GM23338 (cell line): ENCODE data around the gene CELA2B. TPM values are rescaled to one million over a fixed set of nuclear protein-coding genes. Genes with fewer than 3 reads are reported as not detected.
"Not testable (repeated sequence)": the region's sequence is repeated elsewhere in the genome, so short reads cannot be mapped to it uniquely, and the experiment has no call there.

Experiments used
- ATAC-seq: fragments of 200-7000 bp; cut with Tn5 transposase; 3 replicates; pipeline ENCODE4 v1.9.1; 2020
- DNase-seq: peaks from one replicate; pipeline ENCODE4 v3.0.0-alpha.2; 2015; ENCODE audit warnings: low spot score
- H2AFZ ChIP-seq: fragments of 200-600 bp; sonication (generic); 2 replicates; pipeline ENCODE4 v1.8.0; 2016; ENCODE audit warnings: antibody characterized with exemption, mild to moderate bottlenecking, moderate library complexity
- H3F3A ChIP-seq: fragments of 200-600 bp; sonication (generic); replicated peaks from 2 replicates; pipeline ENCODE4 v1.8.0; 2017; ENCODE audit warnings: antibody characterized with exemption, mixed run types, low read depth
- H3K27ac ChIP-seq: fragments of 200-600 bp; sonication (generic); 2 replicates; pipeline ENCODE4 v1.6.1; 2016; ENCODE audit warnings: low read depth
- H3K27me3 ChIP-seq: fragments of 200-600 bp; sonication (generic); 2 replicates; pipeline ENCODE4 v1.8.0; 2016; ENCODE audit warnings: mild to moderate bottlenecking, mixed run types, moderate library complexity; ENCODE audit not compliant: insufficient read depth
- H3K36me3 ChIP-seq: fragments of 200-600 bp; sonication (generic); 2 replicates; pipeline ENCODE4 v1.8.0; 2016; ENCODE audit warnings: mild to moderate bottlenecking; ENCODE audit not compliant: insufficient read depth
- H3K4me1 ChIP-seq: fragments of 200-600 bp; sonication (generic); 2 replicates; pipeline ENCODE4 v1.8.0; 2016; ENCODE audit warnings: mild to moderate bottlenecking, moderate library complexity; ENCODE audit not compliant: insufficient read depth
- H3K4me2 ChIP-seq: fragments of 200-600 bp; sonication (generic); 2 replicates; pipeline ENCODE4 v1.7.1; 2017; ENCODE audit warnings: mixed run types
- H3K4me3 ChIP-seq: fragments of 200-600 bp; sonication (generic); 2 replicates; pipeline ENCODE4 v1.6.1; 2016; ENCODE audit warnings: mixed run types
- H3K79me2 ChIP-seq: fragments of 200-600 bp; sonication (generic); replicated peaks from 2 replicates; pipeline ENCODE4 v1.8.0; 2017; ENCODE audit warnings: mild to moderate bottlenecking; ENCODE audit not compliant: insufficient read depth
- H3K9me2 ChIP-seq: fragments of 200-600 bp; sonication (generic); 2 replicates; pipeline ENCODE4 v1.8.0; 2017; ENCODE audit not compliant: insufficient read depth
- H4K20me1 ChIP-seq: fragments of 200-600 bp; sonication (generic); replicated peaks from 2 replicates; pipeline ENCODE4 v1.8.0; 2017; ENCODE audit warnings: mild to moderate bottlenecking; ENCODE audit not compliant: insufficient read depth
- H3K27ac Mint-ChIP-seq: 2 replicates; pipeline ENCODE4 v1.8.0; 2020; ENCODE audit warnings: inconsistent platforms, mild to moderate bottlenecking, moderate library complexity, mixed read lengths
- H3K27me3 Mint-ChIP-seq: 3 replicates; pipeline ENCODE4 v1.8.0; 2022; ENCODE audit warnings: low read depth, mild to moderate bottlenecking, moderate library complexity, mixed read lengths, inconsistent platforms; ENCODE audit not compliant: insufficient read depth, poor library complexity
- H3K36me3 Mint-ChIP-seq: 3 replicates; pipeline ENCODE4 v1.8.0; 2021; ENCODE audit warnings: low read depth, mild to moderate bottlenecking, inconsistent platforms, moderate library complexity, mixed read lengths
- H3K4me1 Mint-ChIP-seq: 3 replicates; pipeline ENCODE4 v1.8.0; 2020; ENCODE audit warnings: mild to moderate bottlenecking, inconsistent platforms, mixed read lengths
- H3K4me3 Mint-ChIP-seq: 3 replicates; pipeline ENCODE4 v1.8.0; 2021; ENCODE audit warnings: moderate library complexity, mild to moderate bottlenecking, inconsistent platforms, mixed read lengths
- H3K9me3 Mint-ChIP-seq: 3 replicates; pipeline ENCODE4 v1.8.0; 2020; ENCODE audit warnings: moderate library complexity, mild to moderate bottlenecking, inconsistent platforms, mixed read lengths
- polyA plus RNA-seq: library from polyadenylated mRNA; unstranded; fragments of >200 nt; fragmentation: Nextera tagmentation; extraction: Ambion mirVana; gene quantifications from 2 replicates; pipeline ENCODE4 v1.2.1, GENCODE V29; 2016
- total RNA-seq: library from RNA; depleted of rRNA; stranded (reverse); fragments of >200 nt; shearing (Covaris generic); gene quantifications from 2 replicates; pipeline ENCODE4 v1.2.3, GENCODE V29; 2014
- TF ChIP-seq, protein P1 (sequence below): fragments of 250-450 bp; sonication (Bioruptor Pico); IDR thresholded peaks from 2 replicates; pipeline ENCODE4 v1.5.0; 2020; ENCODE audit warnings: mild to moderate bottlenecking, moderate library complexity
- TF ChIP-seq, protein P2 (sequence below): IDR thresholded peaks from one replicate; pipeline ENCODE4 v1.6.1; 2018; ENCODE audit warnings: antibody characterized with exemption; ENCODE audit not compliant: unreplicated experiment

CELA2B gene
- total and polyA plus RNA-seq, 2 experiments from 2014 or later, result not detected

DNA sequence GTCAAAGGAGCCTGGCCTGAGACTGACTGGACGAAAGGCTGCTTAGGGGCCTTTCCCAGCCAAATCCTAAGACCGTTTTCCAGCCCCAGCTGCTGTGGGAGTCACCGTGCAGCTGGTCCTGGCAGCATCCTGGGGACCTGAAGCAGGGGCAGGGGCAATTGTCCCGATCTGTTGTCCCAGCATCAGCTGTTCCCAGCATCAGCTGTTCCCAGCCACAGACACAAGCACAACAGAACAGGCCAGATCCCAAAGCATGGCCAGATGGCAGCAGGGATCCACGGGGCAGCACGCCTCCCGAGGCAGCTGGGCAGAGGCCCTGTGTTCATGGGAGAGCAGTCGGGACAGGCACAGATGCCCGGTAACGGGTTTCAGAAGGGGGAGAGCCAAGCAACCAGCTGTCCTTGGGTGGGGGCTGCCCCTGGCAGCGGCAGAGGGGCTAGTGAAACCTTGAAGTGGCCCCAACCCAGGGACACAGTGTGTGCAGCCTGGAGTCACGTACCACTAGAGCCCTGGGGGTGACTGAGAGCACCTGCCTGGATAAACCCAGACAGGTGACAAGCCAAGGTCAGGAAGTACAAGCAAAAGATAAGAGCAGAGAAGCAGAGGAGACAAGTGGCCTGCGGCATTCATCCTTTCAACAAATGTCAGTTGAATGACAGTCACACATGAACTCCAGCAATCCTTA is 13.3 kb downstream of the CELA2B start (continued):
- TF ChIP-seq, protein P1, sequence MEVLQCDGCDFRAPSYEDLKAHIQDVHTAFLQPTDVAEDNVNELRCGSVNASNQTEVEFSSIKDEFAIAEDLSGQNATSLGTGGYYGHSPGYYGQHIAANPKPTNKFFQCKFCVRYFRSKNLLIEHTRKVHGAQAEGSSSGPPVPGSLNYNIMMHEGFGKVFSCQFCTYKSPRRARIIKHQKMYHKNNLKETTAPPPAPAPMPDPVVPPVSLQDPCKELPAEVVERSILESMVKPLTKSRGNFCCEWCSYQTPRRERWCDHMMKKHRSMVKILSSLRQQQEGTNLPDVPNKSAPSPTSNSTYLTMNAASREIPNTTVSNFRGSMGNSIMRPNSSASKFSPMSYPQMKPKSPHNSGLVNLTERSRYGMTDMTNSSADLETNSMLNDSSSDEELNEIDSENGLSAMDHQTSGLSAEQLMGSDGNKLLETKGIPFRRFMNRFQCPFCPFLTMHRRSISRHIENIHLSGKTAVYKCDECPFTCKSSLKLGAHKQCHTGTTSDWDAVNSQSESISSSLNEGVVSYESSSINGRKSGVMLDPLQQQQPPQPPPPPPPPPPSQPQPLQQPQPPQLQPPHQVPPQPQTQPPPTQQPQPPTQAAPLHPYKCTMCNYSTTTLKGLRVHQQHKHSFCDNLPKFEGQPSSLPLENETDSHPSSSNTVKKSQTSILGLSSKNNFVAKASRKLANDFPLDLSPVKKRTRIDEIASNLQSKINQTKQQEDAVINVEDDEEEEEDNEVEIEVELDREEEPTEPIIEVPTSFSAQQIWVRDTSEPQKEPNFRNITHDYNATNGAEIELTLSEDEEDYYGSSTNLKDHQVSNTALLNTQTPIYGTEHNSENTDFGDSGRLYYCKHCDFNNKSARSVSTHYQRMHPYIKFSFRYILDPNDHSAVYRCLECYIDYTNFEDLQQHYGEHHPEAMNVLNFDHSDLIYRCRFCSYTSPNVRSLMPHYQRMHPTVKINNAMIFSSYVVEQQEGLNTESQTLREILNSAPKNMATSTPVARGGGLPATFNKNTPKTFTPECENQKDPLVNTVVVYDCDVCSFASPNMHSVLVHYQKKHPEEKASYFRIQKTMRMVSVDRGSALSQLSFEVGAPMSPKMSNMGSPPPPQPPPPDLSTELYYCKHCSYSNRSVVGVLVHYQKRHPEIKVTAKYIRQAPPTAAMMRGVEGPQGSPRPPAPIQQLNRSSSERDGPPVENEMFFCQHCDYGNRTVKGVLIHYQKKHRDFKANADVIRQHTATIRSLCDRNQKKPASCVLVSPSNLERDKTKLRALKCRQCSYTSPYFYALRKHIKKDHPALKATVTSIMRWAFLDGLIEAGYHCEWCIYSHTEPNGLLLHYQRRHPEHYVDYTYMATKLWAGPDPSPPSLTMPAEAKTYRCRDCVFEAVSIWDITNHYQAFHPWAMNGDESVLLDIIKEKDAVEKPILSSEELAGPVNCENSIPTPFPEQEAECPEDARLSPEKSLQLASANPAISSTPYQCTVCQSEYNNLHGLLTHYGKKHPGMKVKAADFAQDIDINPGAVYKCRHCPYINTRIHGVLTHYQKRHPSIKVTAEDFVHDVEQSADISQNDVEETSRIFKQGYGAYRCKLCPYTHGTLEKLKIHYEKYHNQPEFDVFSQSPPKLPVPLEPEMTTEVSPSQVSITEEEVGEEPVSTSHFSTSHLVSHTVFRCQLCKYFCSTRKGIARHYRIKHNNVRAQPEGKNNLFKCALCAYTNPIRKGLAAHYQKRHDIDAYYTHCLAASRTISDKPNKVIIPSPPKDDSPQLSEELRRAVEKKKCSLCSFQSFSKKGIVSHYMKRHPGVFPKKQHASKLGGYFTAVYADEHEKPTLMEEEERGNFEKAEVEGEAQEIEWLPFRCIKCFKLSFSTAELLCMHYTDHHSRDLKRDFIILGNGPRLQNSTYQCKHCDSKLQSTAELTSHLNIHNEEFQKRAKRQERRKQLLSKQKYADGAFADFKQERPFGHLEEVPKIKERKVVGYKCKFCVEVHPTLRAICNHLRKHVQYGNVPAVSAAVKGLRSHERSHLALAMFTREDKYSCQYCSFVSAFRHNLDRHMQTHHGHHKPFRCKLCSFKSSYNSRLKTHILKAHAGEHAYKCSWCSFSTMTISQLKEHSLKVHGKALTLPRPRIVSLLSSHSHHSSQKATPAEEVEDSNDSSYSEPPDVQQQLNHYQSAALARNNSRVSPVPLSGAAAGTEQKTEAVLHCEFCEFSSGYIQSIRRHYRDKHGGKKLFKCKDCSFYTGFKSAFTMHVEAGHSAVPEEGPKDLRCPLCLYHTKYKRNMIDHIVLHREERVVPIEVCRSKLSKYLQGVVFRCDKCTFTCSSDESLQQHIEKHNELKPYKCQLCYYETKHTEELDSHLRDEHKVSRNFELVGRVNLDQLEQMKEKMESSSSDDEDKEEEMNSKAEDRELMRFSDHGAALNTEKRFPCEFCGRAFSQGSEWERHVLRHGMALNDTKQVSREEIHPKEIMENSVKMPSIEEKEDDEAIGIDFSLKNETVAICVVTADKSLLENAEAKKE (CRISPR knock-in tag), result no peak
- TF ChIP-seq, protein P2, sequence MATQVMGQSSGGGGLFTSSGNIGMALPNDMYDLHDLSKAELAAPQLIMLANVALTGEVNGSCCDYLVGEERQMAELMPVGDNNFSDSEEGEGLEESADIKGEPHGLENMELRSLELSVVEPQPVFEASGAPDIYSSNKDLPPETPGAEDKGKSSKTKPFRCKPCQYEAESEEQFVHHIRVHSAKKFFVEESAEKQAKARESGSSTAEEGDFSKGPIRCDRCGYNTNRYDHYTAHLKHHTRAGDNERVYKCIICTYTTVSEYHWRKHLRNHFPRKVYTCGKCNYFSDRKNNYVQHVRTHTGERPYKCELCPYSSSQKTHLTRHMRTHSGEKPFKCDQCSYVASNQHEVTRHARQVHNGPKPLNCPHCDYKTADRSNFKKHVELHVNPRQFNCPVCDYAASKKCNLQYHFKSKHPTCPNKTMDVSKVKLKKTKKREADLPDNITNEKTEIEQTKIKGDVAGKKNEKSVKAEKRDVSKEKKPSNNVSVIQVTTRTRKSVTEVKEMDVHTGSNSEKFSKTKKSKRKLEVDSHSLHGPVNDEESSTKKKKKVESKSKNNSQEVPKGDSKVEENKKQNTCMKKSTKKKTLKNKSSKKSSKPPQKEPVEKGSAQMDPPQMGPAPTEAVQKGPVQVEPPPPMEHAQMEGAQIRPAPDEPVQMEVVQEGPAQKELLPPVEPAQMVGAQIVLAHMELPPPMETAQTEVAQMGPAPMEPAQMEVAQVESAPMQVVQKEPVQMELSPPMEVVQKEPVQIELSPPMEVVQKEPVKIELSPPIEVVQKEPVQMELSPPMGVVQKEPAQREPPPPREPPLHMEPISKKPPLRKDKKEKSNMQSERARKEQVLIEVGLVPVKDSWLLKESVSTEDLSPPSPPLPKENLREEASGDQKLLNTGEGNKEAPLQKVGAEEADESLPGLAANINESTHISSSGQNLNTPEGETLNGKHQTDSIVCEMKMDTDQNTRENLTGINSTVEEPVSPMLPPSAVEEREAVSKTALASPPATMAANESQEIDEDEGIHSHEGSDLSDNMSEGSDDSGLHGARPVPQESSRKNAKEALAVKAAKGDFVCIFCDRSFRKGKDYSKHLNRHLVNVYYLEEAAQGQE, result no peak

DNA sequence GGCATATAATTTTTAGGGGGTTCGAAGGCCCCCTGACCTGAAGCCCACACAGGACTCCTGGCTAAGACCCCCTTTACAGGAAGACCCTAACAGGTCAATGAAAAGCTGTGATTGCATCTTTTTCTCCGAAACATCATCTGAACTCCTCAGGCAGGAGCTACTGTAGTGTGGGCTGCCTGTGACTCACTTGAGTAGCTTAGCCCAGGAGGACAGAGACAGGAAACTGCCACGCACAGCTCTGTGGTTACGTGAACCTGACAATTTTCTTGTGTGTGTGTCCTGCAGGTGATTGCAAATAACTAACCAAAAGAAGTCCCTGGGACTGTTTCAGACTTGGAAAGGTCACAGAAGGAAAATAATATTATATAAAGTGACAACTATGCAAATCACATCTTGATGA is 15.1 kb downstream of the CELA2B start:
- not testable (repeated sequence) for ATAC-seq, H3K36me3 ChIP-seq, H3K27ac Mint-ChIP-seq, DNase-seq, H3K79me2 ChIP-seq, H3K4me3 ChIP-seq, H3K27ac ChIP-seq, H3K4me2 ChIP-seq, H3K27me3 ChIP-seq, H3K27me3 Mint-ChIP-seq, H3K9me2 ChIP-seq, H2AFZ ChIP-seq, H3K4me3 Mint-ChIP-seq, H4K20me1 ChIP-seq, H3K9me3 Mint-ChIP-seq, H3F3A ChIP-seq, H3K4me1 ChIP-seq
- Mint-ChIP-seq H3K4me1 (peaks cover 12% of the 10 kb centered on the region), H3K36me3 (peaks cover 28% of the 10 kb centered on the region)
